GM19240 (cell line): ENCODE results near the gene ZBTB7B.

ENCODE experiments used
- DNase-seq: peaks from one replicate; pipeline ENCODE4 v3.0.0; 2011; ENCODE audit warnings: low spot score; ENCODE audit not compliant: insufficient read length

The ZBTB7B gene

DNA sequence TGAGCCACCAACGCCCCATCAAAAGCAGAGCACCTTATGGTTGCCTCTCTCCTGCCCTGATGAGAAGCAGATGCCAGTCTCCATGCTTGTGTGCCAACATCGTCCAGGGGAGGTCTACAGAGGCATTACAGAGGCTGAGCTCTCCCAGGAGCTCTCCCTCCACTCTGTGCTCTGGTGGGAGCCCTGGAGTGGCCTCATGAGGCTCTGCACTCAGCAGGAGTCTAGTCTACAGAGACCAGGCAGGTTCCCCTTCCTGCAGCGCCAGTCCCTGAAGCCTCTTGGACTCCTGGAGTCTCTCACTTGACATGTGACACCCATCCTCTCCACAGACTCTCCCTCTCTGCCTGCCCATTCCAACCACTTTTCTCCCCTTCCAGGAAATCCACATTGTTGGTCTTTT, 34.4 kb downstream of the ZBTB7B start:
- no peak for DNase-seq

DNA sequence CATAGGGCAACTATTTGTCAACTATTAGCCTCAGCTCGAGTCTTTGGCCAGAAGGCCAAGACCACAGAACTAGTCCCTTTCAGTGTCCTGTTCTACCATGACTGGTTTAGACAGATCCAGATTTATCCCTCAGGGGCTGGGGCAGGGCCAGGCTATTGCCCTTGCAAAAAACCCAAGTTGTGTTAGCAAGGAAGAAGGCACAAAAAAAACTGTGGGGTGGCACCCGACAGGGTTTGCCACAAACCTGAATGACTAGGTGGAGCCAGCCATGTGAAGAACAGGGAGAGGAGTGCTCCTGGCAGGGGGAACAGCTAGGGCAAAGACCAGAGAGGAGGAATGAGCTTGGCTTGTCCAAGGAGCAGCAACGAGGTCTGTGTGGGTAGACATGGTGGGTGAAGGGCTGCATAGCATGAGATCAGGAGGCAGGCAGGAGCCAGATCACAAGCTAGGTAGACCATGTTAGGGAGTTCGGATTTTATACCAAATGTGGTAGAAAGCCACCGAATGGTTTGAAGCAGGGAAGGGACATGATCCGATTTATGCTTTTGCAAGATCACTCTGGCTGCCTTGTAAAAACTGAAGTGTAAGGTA, 35.3 kb downstream of the ZBTB7B start:
- DNase-seq = no peak

DNA sequence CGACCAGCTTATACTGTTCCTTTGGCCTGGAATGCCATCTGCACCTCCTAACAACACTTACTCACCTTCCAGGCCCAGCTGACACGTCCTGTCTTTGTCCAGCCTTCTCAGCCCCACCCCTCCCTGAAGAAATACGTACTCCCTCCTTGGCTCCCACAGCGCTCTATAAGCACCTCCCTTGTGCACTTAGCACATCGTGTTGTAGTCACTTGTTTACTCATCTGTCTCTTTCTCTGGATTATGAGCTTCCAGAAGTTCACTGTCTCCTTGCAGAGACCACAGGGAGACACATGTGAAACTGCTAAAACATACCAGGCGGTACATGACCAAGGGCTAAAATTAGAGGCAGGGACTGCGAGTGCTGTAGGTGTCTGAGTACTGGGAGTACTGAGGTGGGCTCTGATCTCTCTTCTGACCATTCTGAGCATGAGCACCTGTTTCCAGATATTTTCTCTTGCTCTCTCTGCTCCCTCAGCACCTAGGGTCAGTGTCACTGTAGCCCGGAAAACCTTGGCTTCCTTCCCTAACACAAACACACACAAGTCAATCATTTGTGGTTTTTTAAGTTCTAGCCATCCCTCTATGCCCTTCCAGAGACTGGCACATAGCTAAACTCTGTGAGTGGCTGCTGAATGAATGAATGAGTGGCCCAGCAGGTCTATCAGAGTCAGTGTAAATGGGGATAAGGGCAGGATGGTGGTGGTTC, 36.2 kb downstream of the ZBTB7B start:
- DNase-seq = no peak

DNA sequence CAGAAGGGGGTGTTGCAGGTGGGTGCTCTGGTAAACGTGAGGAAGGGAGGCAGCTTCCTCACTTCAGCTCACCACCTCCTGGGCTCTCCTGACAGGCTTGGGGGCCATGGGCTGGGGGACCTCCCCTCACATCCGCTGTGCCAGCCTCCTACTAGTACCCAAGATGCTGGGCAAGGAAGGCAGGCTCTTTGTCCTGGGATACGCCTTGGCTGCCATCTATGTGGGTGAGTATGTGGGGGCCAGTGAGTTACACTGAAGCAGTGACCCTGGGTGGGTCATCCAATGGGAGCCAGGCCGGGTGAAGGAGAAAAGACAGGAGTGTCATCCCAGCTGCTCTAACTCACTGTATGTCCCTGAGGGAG, 36.7 kb downstream of the ZBTB7B start:
- no peak for DNase-seq

DNA sequence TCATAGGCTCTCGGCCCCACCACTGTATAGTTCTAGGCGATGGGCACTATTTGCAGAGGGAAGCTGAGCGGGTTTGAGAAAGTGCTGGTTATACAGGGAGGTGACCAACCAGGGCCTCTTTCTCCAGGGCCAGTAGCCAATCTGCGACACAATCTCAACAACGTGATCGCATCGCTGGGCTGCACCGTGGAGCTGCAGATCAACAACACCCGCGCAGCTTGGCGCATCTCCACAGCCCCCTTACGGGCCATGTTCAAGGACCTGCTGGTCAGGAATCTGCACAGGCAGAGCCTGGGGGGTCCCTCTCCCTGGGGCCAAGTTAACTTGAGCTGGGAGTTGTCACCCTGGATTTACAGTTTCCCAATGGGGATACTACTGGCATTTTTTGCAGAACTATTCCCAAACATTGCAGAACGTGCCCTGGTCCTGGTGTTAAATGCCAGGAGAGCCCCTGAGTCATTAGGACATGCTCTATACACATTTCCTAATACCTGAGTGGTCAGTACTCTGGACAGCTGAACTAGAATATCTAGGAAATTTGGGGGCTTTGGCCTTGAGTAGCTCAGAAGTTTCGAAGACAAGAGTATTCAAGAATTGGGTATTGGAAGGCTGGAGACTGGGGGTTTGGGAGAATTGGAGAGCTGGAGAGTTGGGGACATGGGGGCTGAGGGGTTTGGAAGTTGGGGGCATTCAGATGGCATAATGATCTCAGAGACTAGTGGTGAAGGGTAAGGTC, 37.9 kb downstream of the ZBTB7B start:
- DNase-seq = no peak

DNA sequence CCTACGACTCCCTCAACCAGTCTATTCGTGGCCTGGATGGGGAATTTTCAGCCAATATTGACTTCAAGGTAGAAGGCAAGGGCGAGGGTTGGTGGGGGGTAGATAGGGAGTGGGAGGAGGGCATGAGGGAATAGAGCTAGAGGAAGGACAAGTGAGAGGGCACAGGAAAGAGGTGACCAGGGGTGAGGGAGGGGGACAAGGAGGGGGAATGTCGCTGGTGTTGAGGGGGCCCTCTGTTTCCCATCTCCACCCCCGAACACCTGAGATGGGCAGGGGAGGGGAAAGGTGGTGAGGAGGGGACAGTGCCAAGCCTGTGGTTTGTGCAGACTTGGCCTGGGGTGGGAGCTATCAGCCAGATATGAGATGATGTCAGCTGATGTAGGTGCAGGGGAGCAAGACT, 40.2 kb downstream of the ZBTB7B start:
- DNase-seq = no peak

DNA sequence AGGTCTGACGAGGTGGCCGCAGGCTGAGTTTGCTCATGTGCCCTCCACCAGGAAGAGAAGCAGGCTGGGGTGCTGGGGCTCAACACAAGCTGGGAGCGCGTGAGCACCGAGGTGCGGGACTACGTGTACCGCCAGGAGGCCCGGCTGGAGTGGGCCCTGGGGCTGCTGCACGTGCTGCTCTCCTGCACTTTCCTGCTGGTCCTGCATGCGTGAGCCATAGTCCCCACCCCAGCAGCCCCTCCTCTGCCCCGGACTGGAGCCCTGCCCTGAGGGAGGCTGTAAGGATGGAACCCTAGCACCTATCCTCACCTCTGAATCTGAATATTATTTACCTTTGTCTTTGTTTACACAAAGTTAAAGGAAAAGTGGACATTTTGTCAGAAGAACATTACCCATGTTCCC, 40.7 kb downstream of the ZBTB7B start:
- no peak for DNase-seq

DNA sequence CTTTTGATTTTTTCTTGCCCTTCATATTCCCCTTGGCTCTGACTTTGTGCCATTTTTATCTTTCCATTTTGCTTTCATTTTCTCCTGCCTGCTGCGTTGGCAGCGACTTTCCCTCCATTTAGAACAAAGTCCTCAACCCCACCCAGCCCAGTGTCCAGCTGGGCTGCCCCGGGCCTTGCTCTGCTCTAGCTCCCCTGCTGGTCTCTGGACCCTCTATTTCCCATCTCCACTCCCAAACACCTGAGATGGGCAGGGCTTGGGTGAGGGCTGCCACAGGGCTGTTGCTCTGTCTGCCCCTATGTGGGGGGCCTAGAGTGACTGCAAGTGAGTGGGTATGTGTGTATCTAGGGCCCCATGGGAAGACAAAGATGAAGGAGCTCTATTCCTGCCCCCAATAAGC, 41.2 kb downstream of the ZBTB7B start:
- DNase-seq = no peak

DNA sequence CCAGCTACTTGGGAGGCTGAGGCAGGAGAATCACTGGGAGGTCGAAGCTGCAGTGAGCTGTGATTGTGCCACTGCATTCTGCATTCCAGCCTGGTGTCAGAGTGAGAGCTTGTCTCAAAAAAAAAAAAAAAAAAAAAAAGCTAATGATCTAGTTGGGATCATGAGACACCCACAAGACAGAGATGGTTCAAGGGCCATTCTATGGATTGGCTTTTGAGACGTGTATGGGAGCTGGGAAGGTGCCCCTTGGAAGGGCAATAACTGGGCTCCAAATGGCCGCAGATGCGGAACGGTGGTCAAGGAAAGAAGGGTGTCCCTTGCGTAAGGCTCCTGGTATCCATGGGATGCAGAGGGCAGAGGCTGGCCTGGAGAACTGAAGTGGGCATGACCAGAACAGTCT, 41.8 kb downstream of the ZBTB7B start:
- DNase-seq = no peak

DNA sequence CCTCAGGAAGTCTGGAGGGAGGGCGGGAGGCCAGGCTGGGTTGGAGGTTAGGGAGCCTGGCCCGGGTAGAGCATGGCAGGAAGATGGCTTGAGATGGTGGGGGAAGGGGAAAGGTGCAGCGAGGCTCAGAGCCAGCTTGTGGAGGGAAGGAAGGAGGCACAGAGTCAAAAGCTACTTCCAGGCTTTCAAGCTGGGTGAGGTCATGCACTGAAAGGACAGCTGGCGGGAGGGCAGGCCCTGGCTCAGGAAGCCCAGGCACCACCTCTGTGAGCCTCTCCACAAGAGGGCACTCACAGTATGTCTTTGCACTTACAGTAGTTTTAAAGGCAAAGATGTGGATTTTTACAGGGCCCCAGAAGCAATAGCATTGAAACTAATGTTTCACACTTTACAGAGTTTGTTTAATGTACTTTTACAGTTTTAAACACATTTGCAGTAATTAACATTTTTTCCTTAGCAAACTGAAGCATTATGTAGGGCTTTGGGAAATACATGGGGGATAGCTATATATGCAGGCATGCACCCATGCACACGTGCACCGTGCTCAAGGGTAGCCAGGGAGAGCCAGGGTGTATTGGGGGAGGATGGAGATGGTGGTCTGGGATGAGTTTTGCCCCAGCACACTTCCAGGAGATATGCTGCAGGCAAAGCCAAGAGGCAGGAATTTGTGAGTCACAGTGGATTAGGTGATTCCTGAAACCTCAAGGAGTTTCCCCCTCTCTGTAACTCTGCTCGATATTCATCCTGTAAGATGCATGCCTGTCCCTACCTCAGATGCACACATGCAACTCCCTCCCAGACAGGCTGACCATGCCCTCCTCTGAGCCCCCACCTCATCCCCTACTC, 42.4 kb downstream of the ZBTB7B start:
- DNase-seq = no peak

DNA sequence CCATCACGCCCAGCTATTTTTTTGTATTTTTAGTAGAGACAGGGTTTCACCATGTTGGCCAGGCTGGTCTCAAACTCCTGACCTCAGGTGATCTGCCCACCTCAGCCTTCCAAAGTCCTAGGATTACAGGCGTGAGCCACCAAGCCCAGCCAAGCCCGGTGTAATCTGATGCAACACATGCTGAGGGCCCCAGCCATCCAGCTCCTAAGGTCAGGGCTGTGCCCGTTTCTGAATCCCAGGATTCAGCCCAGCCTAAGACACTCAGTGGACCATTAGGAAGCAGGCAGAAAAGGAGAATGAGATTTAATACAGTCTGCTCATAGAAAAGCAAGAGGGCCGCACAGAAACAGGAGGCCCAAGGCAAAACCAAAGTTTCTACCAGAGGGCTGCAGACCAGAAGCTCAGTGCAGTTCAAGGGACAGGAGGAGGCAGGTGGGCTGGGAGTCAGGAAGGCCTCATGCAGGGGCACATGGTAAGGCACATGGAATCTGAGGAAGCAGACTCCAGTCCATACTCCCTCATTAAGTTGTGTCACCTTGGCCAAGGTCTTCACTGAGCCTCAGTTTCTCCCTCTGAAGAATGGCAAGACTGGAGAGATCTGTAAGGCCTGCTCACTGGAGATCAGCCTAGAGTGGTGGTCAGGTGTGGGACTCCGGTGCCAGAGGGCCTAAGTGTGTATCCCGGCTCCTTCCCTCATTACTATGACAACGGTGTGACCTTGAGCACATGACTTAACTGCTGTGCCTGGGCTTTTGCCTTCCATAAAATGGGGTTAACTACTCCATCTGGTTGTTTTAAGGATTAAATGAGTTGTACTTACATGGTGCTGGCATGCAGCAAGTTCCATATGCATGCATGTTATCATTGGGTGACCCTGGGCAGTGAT, 46.1 kb downstream of the ZBTB7B start:
- no peak for DNase-seq

DNA sequence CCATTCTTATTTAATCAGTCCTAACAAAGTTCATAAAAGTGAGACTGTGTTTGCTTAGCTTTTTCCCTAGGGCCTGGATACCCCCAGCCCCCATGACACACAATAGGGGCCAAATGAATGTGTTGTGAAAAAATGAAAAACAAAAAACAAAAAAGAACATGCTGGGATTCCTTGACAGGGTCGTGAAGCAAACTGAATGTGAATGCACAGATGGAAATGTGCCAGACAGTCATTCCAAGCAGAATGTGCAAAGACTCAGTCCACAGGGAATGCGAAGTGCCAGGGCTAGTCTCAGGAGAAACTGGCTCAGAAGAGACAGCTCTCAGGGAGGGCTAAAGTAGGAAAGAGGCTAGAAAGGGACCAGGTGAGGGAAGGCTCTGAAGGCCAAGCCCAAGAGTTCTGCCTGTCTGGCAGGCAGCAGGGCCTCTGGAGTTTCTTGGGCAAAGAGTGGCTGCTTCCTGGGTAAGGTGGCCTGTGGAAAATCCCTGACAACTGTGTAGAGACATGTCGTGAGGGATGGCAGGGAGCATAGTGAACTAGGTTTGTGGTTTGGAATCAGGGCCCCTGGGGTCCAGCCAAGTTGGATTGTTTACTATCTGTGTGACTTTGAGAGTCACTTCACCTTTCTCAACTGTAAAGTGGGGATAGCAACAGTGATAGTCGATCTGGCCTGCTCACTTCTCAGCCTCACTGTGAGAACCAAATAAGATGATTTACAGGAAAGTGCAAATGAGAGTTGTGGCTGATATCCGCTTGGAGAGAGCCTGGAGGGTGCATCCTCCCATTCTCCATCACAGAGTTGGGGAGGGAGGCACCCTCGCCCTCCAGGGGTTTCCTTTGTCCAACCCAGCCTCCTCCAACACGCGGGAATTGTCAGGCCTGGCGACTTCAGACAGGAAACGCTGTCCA, 47.3 kb downstream of the ZBTB7B start:
- no peak for DNase-seq

DNA sequence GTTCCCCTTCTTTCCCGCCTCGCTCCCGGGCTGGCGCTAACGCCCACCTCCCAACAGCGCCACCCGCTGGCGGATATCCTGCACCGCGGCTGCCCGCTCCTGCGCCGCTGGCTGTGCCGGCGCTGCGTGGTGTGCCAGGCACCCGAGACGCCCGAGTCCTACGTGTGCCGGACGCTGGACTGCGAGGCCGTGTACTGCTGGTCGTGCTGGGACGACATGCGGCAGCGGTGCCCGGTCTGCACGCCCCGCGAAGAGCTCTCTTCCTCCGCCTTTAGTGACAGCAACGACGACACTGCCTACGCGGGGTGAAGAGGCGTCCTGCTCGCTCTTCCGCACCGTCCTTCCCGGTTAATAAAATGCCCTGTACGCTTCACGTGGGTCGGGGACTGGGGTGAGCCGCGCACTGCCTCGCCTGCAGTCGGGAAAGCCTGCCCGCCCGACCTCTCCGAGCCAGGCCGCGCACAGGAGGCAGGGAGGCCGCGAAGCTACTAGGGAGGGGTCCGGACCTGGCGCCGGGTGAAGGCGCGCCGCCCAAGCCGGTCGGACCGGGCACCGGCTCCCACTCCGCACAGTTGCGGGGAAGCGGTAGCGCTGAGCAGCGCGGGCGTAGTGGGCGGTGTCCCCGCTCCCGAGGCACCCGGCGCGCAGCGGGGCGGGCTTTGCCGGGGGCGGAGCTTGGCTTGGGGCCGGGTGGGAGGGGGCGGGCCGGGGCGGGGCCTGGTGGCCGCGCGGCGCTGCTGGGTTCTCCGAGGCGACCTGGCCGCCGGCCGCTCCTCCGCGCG, 48.1 kb downstream of the ZBTB7B start, which contains the start of gene ADAM15:
Gene ADAM15 (plus strand): TSS at position 757 of the 782 bp plus-strand sequence. CDS start 71 bp downstream, outside the sequence.
- peak; percentile 96 for DNase-seq

DNA sequence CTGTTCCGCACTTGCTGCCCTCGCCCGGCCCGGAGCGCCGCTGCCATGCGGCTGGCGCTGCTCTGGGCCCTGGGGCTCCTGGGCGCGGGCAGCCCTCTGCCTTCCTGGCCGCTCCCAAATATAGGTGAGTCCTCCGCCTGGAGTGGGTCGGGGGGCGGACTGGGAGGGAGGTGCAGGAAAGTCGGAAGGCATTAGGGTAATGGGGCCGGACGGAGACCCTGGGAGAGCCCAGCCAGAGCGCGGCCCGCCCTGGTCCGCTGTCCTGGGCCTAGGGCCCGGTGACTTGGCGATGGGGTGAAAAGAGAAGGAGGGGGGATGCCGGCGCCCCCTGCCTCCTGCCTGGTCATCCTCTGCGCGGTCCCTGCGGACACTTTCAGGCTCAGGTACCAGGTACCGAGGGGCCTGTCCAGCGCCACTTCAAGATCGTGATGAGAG, 48.8 kb downstream of the ZBTB7B start:
- DNase-seq = no peak

DNA sequence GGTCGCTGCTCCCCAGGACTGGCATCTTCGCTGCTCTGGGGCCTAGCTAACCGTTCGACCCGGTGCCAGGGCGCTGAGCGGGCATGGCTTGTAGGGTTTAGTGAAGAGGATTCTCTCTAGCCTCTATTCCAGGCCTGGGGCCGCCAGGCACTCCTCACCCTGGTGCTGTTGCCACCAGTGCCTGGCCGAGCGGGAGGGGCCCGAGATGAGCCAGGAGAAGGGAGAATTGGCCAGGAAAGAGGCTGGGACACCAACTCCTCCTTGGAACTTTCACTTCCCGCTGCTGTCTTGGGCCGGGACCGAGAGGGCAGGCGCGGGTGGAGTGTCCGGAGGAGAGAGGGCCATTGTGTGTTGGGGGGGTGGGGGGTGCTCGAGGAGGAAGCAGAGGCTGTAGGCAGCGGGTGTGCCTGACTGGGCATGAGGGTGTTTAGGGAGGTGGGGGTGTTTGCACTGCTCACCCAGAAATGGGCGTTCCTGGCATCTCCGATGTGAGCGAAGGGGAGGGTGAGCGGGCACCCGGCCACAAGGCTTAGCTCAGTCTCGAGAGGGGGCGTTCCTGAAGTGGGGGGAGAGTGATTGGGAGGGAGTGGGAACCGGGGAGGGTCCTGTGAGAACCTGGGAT, 49.3 kb downstream of the ZBTB7B start:
- DNase-seq = no peak

DNA sequence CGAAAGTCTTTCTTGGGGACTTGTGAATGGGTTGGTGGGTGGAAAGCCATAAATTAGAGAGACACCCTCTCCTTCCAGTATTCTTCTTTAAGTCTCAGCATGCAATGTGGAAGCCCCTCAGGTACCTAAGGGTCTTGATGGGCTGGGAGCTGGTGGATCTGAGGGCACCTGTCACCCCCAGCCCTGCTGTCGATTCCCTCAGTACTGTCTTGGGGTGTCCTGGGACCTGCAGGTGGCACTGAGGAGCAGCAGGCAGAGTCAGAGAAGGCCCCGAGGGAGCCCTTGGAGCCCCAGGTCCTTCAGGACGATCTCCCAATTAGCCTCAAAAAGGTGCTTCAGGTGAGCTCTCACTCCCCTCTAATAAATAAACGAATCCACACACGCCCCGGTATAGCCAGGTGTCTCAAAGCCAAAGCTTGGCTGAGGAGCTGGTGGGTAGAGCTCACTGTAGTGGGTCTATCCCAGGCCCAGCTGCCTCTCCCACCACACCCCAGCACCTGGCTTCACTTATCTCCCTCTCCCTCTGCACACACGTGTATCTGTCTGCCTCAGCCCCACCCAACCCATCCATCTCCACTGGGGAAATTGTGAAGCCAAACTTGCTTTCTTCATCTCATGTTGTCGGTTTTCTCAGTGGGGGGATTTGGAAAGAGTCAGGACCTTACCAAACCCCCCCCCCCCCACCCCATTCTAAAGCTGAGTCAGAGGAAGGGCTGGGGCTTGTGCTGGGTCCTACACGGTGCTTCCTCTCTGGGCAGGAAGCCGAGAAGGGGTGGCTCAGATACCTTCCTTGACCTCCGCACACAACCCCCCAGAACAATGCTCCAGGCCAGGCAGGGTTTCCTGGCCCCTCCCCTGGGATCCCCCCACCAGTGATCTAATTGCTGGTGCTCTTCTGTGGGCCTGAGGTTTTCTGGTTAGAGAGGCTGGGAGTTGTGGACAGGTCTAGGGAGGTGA, 50.1 kb downstream of the ZBTB7B start:
- no peak for DNase-seq

DNA sequence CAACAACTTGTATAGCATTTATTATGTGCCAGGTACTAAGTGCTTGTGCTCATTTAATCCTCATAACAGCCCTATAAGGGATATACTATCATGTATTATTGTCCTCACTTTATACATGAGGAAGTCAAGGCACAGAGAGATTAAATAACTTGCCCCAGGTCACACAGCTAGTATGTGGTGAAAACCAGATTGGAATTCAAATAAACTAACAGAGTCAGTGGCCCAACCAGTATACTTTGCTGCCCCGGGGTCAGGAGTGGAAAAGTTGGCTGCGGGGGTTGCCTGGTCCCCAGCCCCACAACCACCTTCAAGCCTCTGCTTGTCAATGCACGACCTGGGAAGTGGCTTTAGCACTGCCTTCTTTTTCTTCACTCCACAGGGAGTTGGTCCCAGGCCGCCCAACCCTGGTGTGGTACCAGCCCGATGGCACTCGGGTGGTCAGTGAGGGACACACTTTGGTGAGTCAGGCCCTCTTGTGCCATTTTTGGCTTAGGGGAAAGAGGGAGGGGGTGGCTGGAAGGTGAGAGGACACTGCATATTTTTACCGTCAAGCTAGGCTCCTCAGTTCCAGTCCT, 51.0 kb downstream of the ZBTB7B start:
- no peak for DNase-seq
